Adrenal gland (tissue), 12 donors: ENCODE results near the gene TPM2. TPM values are rescaled to one million over a fixed set of nuclear protein-coding genes. Genes with fewer than 3 reads are reported as not detected.

Experiments
- DNase-seq, 7 donors: peaks; one replicate each; pipeline ENCODE4 v3.0.0-alpha.2; 2019 to 2020
- H3K27ac ChIP-seq, 5 donors: fragments of 200-600 bp; sonication (generic) in 4 of 5; 1 replicate in 3 of 5; 2 replicates in 2 of 5; pipeline versions ENCODE4 v1.5.1 to v1.8.0; 2016 to 2020; ENCODE audit warnings: mild to moderate bottlenecking in 1 of 5
- H3K27me3 ChIP-seq: fragments of 200-600 bp; 2 replicates; pipeline ENCODE4 v1.8.0; 2021
- H3K36me3 ChIP-seq, 2 donors: fragments of 200-600 bp; replicated peaks in 1 of 2; 1 replicate in 1 of 2; 2 replicates in 1 of 2; pipeline versions ENCODE4 v1.5.1 to v1.8.0; 2018 to 2022
- H3K4me1 ChIP-seq, 2 donors: fragments of 200-600 bp; replicated peaks in 1 of 2; 1 replicate in 1 of 2; 2 replicates in 1 of 2; pipeline versions ENCODE4 v1.5.1 to v1.8.0; 2018 to 2021
- H3K4me3 ChIP-seq, 4 donors: fragments of 200-600 bp; sonication (generic) in 3 of 4; one replicate each; pipeline ENCODE4 v1.5.1; 2016 to 2018
- H3K9me3 ChIP-seq, 3 donors: fragments of 200-600 bp; sonication (generic) in 1 of 3; replicated peaks in 1 of 3; 1 replicate in 2 of 3; 2 replicates in 1 of 3; pipeline versions ENCODE4 v1.5.1 to v1.8.0; 2016 to 2021
- CTCF ChIP-seq, 6 experiments: fragments of 450-650 bp in 4 of 6; fragments of 200-600 bp in 2 of 6; sonication (generic) in 1 of 6; IDR thresholded peaks; 1 replicate in 5 of 6; 2 replicates in 1 of 6; pipeline versions ENCODE4 v1.5.1 to v1.8.0; 2016 to 2021; ENCODE audit warnings: antibody characterized with exemption in 6 of 6, mild to moderate bottlenecking in 2 of 6, moderate library complexity in 1 of 6
- POLR2A ChIP-seq, 2 donors: fragments of 450-650 bp; IDR thresholded peaks; one replicate each; pipeline ENCODE4 v1.6.1; 2017; ENCODE audit warnings: antibody characterized with exemption in 2 of 2, mild to moderate bottlenecking in 2 of 2, moderate library complexity in 1 of 2
- WGBS, 4 donors: extraction: QIAGEN DNeasy Blood & Tissue Kit in 2 of 4; methylation state at CpG; one replicate each; pipeline versions ENCODE4 v1.1.5 to v1.1.7; 2013 to 2017; 5-methylcytosine and 5-hydroxymethylcytosine counted together
- intact Hi-C, 2 donors: fragments of 100-400 bp; cut with DNase I; formaldehyde crosslinking; loops; one replicate each; pipeline versions ENCODE4 v1.14.1 to v1.15.0; 2022 to 2023
- polyA plus RNA-seq, 3 donors: library from polyadenylated mRNA; stranded (reverse); fragments of 200-250 nt in 2 of 3; fragments of 350-450 nt in 1 of 3; fragmentation: Illumina TruSeq in 1 of 3; extraction: RNeasy Lipid Tissue Mini Kit (QIAGEN cat#74804) in 1 of 3; gene quantifications; one replicate each; pipeline ENCODE4 v1.2.3, GENCODE V29; 2013 to 2014
- total RNA-seq, 9 donors: library from RNA; depleted of rRNA in 4 of 9; stranded (reverse); fragments of >200 nt in 4 of 9; fragments of 120-200 nt in 1 of 9; fragmentation: NEBNext Ultra II Directional in 1 of 9; extraction: Animal tissue kit (Norgen Biotek cat#: 25700) in 1 of 9; gene quantifications; one replicate each; pipeline versions ENCODE4 v1.1.0 to v1.2.4, GENCODE V29; 2013 to 2023
- donor health status: healthy with polysubstance abuse.
- donor health status: Bipolar disorder and iron deficiency.
- donor health status: DM: yes; HTN: yes; CAD: no.
- donor health status: DM: no; HTN: no; CAD: no.
- donor health status: DM: no; HTN: no; CAD: no.
- donor health status: DM: yes; HTN: yes; CAD: no.

TPM2 gene
- total and polyA plus RNA-seq, 12 donors, result 188 to 1,472 (median 397) TPM

GRCh38 chr9:35682520-35683315 is 7.0 kb downstream of the TPM2 start:
- no peaks in the 10 kb centered on the region for H3K27me3 ChIP-seq
- intact Hi-C loops, result no loop called here
- no peak overlapping the region for H3K4me3 ChIP-seq
- no peaks in the 10 kb centered on the region for H3K9me3 ChIP-seq
- WGBS, 4 donors, result 75 to 77% (median 76%) methylated on average over 10 of the region's 10 CpGs
- H3K27ac ChIP-seq, result peak overlapping the region in 2 of 5 donors; percentile 21 to 40
- peaks cover 9 to 20% of the 10 kb centered on the region in 2 donors for H3K4me1 ChIP-seq
- H3K36me3 ChIP-seq, result peaks cover 0 to 34% of the 10 kb centered on the region in 2 donors
- TF ChIP-seq POLR2A (IDR thresholded peaks at IDR 0.05), result no peak
- no peak for TF ChIP-seq CTCF (IDR thresholded peaks at IDR 0.05)
- DNase-seq, result no peak

GRCh38 chr9:35682051-35682450 is 7.7 kb downstream of the TPM2 start:
- Histone ChIP-seq H3K36me3 (peaks cover 0 to 34% of the 10 kb centered on the region in 2 donors), H3K27me3 (no peaks in the 10 kb centered on the region), H3K4me1 (peaks cover 2 to 13% of the 10 kb centered on the region in 2 donors), H3K27ac (peak overlapping the region in 1 of 5 donors; percentile 40), H3K9me3 (no peaks in the 10 kb centered on the region), H3K4me3 (no peak overlapping the region)
- WGBS, 4 donors, result 40 to 61% (median 54%) methylated on average over 6 of the region's 6 CpGs
- DNase-seq, result no peak
- intact Hi-C loops, result no loop called here
- TF ChIP-seq CTCF (IDR thresholded peaks at IDR 0.05) (no peak), POLR2A (IDR thresholded peaks at IDR 0.05) (no peak)

- no peak for DNase-seq
- 68 to 84% (median 71%) methylated on average over 2 to 3 of the region's 3 CpGs for WGBS, 4 donors
- intact Hi-C loops, result no loop called here
- no peaks in the 10 kb centered on the region for H3K27me3 ChIP-seq
- peaks cover 0 to 34% of the 10 kb centered on the region in 2 donors for H3K36me3 ChIP-seq
- H3K27ac ChIP-seq, result peak overlapping the region in 1 of 5 donors; percentile 40
- H3K4me3 ChIP-seq, result no peak overlapping the region
- H3K4me1 ChIP-seq, result peaks cover 0 to 7% of the 10 kb centered on the region in 2 donors
- TF ChIP-seq POLR2A (IDR thresholded peaks at IDR 0.05) (no peak), CTCF (IDR thresholded peaks at IDR 0.05) (no peak)
- no peaks in the 10 kb centered on the region for H3K9me3 ChIP-seq
Measured at GRCh38 chr9:35681341-35682002, 8.3 kb downstream of the TPM2 start.

GRCh38 chr9:35680331-35681105 is 9.2 kb downstream of the TPM2 start:
- Histone ChIP-seq H3K27ac (no peak overlapping the region), H3K4me1 (peaks cover 0 to 3% of the 10 kb centered on the region in 2 donors), H3K4me3 (no peak overlapping the region), H3K27me3 (no peaks in the 10 kb centered on the region), H3K9me3 (no peaks in the 10 kb centered on the region), H3K36me3 (peaks cover 0 to 32% of the 10 kb centered on the region in 2 donors)
- no peak for TF ChIP-seq CTCF (IDR thresholded peaks at IDR 0.05)
- TF ChIP-seq POLR2A (IDR thresholded peaks at IDR 0.05), result no peak
- 62 to 72% (median 71%) methylated on average over 15 of the region's 15 CpGs for WGBS, 4 donors
- intact Hi-C loops, result no loop called here
- no peak for DNase-seq
